Measurements from ENCODE around the gene CARD18.

Gene CARD18

GRCh38 chr11:105139669-105140068 lies at the start of gene CARD18:
CARD18 (minus strand) TSS chr11:105139769; CDS start chr11:105139726, 43 bp downstream.
- no peak within 1 kb of the TSS for H3K4me3 ChIP-seq (replicated peaks; ENCODE audit: low read depth, low read length)
- TF ChIP-seq CTCF (IDR thresholded peaks at IDR 0.05; ENCODE audit: low read depth, low read length, missing control alignments), result no peak
- DNase-seq (ENCODE audit: extremely low read depth, low read depth), result no peak

DNA sequence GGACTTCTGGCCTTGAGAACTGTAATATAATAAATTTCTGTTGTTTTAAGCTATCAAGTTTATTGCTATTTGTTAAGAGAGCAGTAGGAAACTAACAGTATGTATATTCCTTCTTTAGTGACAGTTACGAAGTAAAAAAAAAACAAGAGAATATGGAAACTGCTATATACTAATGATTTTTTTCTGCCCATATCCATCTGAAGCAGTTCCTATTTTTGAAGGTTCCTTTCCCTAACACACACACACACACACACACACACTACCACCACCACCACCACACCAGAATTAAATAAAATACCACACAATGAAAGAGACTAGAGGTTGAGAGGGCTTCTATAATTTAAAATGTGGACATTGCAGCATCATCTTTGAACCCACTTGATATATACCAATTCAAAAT lies 44.4 kb upstream of the CARD18 start:
- no peak overlapping the region for H3K4me3 ChIP-seq (replicated peaks; ENCODE audit: low read depth, low read length)
- TF ChIP-seq CTCF (IDR thresholded peaks at IDR 0.05; ENCODE audit: low read depth, low read length, missing control alignments), result no peak
- no peak for DNase-seq (ENCODE audit: extremely low read depth, low read depth)

DNA sequence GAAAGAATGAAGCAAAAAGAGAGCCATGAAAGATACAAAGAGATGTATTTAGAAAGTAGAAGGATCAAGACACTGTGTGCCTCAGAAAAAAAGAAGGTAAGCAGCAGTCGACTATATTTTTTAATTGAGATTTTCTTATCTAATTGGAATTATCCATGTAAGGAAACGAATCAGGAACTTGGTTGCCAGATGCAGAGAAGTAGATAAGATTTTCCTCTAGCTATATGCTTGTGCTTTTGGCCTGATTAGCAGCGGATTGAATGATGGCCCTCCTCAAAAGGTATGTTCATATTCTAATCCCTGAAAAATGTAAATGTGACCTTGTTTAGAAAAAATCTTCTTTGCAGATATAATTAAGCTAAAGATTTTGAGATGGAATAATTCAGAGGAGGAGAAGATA lies 43.9 kb upstream of the CARD18 start:
- TF ChIP-seq CTCF (IDR thresholded peaks at IDR 0.05; ENCODE audit: low read depth, low read length, missing control alignments), result no peak
- DNase-seq (ENCODE audit: extremely low read depth, low read depth), result no peak
- H3K4me3 ChIP-seq (replicated peaks; ENCODE audit: low read depth, low read length), result no peak overlapping the region

DNA sequence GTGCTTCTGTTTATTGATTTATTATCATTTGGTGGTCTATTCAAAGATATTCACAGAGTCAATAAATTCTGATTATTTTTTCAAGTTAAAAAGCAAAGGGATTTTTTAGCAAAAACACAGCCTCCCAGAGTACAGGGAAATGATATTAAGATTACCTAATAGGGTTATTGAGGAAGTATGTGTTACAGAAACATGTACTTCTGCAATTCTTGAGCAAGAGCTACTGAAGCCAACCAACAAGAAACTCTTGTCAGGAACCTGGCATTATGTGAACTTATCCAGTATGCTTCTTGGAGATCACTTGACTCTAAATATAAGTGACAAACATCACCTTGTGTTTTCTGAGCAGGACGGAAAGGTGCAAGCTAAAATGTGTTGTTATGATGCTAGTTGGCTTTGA lies 42.0 kb upstream of the CARD18 start:
- H3K4me3 ChIP-seq (replicated peaks; ENCODE audit: low read depth, low read length), result no peak overlapping the region
- DNase-seq (ENCODE audit: extremely low read depth, low read depth), result no peak
- no peak for TF ChIP-seq CTCF (IDR thresholded peaks at IDR 0.05; ENCODE audit: low read depth, low read length, missing control alignments)

DNA sequence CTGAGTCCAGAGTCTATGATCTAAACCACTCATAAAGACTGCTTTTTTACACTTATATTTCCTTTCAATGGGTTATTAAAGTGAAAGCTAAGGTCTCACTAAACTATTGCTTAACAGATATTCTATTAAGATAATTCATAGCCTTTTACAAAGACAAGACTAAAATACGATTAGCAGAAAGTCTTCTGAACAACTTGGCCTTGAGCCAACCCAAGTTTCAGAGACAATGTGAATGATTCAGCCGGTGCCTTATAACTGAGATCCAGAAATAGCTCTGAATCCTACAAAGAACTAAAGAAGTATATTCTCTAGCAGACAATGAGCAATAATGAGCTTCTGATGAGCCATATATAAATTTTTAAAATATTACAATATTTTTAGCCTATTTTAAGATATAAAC lies 41.5 kb upstream of the CARD18 start:
- no peak for DNase-seq (ENCODE audit: extremely low read depth, low read depth)
- TF ChIP-seq CTCF (IDR thresholded peaks at IDR 0.05; ENCODE audit: low read depth, low read length, missing control alignments), result no peak
- no peak overlapping the region for H3K4me3 ChIP-seq (replicated peaks; ENCODE audit: low read depth, low read length)

DNA sequence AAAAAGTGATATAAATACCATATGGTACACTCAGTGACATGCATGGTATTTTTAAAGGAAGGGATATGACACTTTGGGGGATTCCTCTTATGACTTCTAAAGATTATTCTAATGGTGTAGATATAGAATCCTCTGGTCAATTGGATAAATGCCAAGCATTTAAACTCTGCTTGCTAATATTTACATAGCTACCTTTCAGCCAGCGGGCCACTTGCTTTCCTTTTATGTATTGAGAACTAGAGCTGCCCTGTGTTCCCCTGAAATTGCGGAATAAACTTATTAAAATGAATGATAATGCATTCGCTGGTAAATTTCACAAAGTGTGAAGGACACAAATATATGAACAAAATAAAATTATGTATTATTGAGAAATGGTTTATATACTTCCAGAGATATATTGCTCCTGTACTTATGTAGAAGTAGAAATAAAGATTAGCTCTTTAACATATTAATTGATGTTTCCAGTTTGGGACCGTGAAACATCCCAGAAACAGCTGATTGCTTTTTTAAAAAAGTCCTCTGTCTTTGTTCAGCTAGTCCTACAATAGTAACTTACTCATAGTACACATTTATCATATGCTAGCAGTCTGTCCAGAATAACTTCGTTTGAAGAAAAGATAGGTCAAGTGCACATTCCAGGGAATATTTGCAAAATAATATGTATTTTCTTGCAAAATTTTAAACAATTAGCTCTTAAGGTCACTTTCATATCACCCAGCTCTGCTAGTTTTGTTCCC lies 40.1 kb upstream of the CARD18 start:
- H3K4me3 ChIP-seq (replicated peaks; ENCODE audit: low read depth, low read length), result no peak overlapping the region
- DNase-seq (ENCODE audit: extremely low read depth, low read depth), result no peak
- TF ChIP-seq CTCF (IDR thresholded peaks at IDR 0.05; ENCODE audit: low read depth, low read length, missing control alignments), result no peak

DNA sequence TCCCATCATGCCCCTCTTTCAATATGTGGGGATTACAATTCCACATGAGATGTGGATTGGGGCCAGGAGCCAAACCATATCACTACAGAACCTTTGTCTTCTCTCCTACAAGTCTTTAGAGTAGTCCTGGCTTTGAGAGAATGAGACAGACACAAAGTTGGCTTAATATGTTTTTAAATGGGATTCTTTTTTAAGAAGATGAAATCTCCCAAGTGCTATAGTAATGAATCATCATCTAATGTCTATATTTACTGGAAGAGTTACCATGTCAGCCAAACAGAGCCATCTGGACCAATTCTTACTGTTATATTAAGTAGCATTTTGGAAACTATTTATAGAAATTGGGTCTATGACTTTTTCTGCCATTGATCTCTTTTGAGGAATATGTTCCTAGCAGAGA lies 38.1 kb upstream of the CARD18 start:
- peak; percentile 64 for DNase-seq (ENCODE audit: extremely low read depth, low read depth)
- H3K4me3 ChIP-seq (replicated peaks; ENCODE audit: low read depth, low read length), result no peak overlapping the region
- TF ChIP-seq CTCF (IDR thresholded peaks at IDR 0.05; ENCODE audit: low read depth, low read length, missing control alignments), result no peak
